Measurements from ENCODE around the gene SRD5A1. TPM values are rescaled to one million over a fixed set of nuclear protein-coding genes. Genes with fewer than 3 reads are reported as not detected.

Gene SRD5A1
- total RNA-seq, 1 donor from 2014 or later = 6.0 TPM

DNA sequence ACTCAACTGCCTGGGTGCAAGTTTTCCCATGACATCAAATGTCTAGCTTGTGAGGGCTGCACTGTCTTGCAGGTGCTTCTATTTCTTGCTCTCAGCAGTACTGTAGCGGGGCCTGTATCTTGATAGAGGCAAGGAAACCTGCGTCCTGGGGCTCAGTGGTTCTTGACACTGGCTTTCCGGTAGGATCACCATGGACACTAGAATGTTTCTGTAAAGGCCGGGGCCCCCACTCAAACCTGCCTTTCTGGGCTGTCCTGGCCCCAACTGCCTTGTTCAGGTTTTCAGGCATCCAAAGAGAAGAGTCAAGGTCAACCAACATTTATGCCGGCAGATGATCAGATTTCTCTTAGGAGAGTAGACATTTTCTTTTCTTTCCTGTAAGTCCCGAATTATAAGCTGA lies 53.3 kb downstream of the SRD5A1 start:
- DNase-seq = no peak

DNA sequence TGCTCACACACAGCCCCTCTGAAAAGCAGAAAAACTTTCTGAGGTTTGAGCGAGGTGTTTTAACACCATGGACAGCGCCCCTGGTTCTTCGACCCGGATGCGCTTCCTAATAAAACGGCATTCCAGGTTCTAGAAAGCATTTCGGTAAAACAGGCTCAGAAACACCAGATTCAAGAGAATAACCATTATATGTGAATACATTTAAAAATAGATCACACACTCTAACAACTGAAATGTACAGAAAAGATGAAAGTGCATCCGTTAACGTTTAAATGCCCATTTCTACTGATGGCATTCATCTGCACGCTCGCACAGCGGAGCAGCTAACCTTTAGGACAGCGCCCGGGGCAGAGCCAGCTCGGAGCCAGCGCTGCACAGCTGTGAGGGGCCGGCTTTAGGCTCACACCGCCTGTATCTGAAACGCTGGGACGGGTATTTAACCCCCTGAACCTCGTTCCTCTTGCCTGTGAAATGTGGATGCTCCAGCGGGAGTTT lies 53.7 kb downstream of the SRD5A1 start:
- DNase-seq = peak; percentile 19

DNA sequence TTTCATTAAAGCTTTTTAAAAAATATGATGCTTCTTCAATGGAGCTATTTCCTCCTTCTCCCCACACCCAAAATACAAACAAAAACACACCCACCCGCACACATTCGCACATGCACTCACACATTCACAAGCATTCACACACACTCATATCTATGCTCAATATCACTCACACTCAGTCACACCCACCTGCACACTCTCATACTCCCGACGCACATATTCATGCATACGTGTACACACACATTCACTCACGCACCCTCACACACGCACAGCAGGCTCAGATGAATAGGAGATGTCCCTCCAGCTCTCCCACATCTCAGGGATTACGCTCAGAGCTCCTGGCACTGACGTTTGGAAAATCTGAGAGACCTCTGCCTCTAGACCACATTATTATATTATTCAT lies 54.3 kb downstream of the SRD5A1 start:
- no peak for DNase-seq

DNA sequence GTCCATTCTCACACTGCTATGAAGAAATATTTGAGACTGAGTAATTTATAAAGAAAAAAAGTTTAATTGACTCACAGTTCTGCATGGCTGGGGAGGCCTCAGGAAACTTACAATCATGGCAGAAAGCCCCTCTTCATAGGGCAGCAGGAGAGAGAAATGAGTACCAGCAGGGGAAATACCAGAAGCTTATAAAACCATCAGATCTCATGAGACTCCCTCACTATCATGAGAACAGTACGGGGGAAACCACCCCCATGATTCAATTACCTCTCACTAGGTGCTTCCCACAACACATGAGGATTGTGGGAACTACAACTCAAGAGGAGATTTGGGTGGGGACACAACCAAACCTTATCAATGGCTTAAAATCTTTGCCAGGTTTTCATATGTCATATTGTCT lies 59.7 kb downstream of the SRD5A1 start:
- DNase-seq = no peak

DNA sequence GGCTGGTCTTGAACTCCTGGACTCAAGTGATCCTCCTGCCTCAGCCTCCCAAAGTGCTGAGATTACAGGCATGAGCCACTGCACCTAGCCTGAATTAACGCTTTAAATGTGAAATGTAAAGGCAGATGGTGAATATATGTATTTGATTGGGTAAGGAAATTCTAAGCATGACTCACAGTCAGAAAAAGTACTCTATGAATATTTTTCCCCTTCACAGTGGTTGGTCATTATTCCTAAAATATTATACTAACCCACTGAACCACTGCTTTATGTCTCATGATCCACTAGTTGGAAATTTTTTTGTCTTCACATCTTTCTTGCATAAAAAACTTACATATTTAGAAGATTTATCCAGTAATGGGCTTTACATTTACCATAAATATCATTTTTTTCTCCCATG lies 65.5 kb downstream of the SRD5A1 start:
- no peak for DNase-seq

DNA sequence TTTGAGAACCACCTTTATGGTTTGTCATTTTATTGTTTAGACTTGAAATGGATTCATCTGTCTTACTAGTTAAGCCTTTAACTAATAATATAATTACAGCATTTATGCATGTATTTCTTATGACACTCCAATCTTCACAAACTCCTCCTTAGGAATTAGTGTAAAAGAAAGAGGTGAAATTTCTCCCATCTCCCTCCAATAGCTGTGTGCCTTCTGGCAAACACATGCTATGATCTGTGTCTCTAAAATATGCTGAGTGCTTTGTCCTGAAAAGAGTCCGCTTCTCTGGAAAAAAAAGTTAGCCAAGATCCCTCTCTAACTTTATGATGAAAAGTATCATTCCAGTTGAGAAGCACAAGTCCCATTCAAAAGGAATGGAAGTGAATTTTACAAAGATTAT lies 66.1 kb downstream of the SRD5A1 start:
- no peak for DNase-seq

DNA sequence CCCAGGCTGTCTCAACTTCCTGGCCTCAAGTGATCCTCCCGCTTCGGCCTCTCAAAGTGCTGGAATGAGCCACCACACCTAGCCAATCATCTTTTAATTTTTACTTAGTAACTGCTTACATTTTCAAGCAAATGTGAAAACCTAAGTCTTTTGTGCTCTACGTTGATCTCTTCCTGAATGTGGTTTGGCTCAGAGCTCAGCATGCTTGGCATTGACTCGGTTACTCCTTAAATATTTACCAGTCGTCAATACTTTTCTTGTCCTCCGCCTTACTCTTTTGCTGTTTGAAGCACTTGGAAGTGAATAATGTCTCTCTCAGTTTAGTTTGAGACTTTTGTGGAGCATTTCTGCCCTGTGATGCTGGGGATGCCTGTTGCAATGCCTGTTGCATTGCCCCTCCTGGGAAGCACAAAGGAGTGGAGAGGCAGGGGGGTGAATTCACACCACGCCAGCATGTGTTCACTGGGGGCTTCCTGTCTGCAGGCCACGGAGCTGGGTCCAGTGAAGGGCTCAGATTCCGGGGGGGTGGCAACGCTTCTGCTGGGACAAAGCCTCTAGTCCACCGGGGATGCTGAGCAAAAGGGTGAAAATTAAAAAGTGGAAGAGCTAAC lies 66.9 kb downstream of the SRD5A1 start:
- no peak for DNase-seq

DNA sequence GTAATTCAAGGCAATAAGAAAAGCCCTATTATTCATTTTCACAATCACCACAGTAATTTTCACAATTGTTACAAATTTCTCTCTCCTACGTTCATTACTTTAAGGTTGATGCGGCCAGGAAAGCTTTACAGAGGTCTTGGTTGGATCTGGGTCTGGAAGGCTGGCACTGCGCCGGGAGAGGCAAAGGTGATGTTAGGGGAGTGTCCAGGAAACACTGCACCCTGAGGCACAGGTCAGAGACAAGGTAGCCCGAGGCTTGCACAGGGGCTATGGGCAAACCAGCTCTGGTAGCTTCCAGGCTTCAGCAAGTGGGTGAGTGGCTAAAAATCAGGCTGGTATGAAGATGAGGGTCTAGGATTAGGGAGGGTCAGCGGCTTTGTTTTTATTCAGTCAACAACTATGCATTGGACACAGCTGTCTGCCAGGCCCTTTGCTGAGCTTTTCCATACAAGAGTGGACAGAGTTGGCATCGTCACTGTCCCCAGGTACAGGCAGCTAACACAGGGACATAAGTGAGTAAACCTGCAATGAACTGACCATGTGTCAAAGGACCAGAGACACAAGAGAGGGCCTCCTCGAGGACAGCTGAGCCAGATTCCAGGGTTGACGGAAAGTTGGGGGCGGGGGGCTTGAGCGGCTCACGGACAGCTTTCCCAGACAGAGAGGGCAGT lies 67.6 kb downstream of the SRD5A1 start:
- no peak for DNase-seq

DNA sequence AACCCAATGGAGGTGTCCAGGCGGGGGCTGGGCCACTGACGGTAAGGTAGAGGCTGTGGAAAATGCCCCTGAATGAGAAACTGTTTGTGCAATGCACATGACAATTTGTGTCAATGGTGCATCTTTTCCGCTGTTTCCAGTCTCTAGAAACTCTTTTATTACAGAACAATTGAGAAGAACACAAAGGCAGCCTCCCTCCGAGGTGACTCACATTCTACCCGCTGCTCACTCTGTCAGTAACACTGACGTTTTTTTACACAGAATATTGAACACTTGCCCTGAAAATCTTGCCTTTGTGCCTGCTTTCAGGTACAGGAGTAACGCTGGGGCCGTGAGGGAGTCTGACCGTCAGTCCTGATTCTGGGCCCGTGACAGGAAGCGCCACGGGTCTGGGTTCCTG lies 68.3 kb downstream of the SRD5A1 start:
- DNase-seq = no peak

DNA sequence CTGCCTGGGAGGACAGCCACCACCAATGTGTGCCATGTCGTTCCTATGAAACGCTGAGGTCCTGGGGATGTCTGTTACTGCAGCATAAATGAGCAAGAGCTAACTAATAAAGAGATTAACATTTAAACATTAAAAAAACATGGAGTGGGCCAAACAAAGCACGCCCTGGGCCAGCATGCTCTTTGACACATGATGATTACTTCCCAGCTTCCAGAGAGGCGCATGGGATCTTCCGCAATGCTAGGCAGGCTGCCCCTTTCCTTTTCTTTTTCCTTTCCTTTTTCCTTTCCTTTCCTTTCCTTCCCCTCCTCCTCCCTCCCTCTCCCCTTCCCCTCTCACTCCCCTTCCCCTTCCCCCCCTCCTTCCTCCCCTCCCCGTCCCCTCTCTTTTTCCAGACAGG lies 69.4 kb downstream of the SRD5A1 start:
- no peak for DNase-seq

DNA sequence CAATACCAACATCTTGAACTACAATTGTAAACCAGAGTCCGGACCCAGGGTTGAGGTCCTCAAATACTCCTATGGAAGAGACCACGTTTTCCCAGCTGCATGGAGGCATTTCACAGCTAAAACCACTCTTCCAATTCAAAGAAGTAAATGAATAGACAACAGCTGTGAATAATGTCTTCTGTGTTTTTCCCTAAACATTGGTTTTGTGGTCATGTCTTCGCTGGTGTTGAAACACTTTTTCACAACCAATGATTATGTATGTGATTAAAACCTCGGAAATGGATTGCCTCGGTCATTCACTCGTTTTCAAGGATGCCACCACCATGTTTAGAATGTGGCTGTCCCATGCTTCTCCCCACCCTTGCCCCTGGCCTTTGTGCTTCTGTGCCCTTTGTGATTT lies 70.6 kb downstream of the SRD5A1 start:
- DNase-seq = no peak

DNA sequence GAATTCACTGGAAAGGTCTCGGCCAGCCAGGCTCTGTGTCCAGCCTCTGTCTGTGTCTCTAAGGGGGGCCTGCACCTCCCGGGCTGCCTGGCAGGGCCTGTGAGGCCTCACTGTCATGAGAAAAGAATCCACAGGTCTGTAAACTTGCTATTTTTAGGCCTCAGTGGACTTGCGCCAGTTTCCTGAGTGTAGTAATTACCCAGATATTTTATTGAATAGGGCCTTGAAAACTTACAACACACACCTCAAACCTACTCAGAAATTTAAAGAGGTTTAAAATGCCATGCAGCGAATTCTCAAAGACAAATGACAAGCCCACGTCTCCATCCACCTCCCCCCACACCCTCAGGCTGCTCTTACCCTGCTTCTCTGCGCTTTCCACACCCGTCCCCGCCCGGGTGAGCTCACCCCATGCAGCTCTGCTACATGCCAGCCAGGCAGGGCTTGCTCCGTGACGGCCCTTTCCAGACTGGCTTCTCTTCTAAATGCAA lies 71.2 kb downstream of the SRD5A1 start:
- DNase-seq = no peak

DNA sequence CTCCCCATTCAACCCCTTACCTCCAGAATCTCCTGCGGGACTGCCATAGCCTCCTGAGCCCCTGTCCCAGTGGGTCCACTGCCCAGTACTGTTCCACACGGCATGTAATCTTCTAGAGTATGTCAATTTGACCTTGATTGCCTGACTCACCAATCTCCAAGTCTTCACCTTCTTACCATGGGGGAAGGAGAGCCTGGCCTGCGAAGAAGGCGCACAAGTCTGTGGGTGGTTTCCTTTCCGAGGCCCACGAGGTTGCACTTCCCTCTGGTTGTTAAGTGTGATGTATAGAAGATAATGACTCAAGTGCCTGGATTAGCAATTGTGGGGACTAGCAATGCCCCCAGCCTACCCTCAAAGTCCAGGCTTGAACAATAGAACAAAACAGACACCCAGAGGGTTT lies 71.8 kb downstream of the SRD5A1 start:
- DNase-seq = no peak

DNA sequence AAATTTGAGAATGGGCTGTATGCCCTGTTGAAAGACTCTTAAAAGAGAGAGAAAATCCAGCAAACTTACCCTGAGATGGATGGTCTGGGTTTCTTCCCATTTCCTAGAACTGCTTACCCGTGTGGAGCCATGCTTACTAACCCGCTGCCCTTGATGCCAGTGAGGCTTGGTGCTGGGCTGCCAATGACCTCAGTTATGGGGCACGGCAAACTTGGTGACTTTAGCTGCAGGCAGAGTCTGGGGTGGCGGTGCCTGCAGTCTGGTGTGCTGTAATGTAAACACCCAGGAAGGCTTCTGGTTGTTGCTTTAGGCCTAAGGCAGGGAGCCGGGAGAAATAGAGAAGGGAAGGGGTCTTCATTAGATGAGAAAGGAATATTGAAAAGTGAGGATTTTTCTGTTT lies 72.7 kb downstream of the SRD5A1 start:
- DNase-seq = no peak

DNA sequence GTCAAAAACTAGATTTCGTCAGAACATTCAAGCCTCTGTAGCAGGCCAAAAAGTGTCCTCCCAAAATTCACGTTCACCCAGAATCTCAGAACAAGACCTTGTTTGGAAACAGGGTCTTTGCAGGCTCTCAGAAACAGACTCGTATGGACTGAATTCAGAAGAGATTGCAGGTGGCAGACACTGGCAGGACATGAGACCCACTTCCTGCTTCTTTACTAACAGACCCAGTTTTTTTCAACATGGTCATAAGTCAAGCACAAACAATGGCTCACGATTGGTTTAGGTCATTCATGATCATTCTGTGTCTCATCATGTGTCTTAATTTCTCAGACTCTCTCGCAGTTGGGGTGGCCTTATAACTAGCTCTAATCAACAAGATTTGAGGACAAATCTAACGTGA lies 74.6 kb downstream of the SRD5A1 start:
- DNase-seq = no peak

DNA sequence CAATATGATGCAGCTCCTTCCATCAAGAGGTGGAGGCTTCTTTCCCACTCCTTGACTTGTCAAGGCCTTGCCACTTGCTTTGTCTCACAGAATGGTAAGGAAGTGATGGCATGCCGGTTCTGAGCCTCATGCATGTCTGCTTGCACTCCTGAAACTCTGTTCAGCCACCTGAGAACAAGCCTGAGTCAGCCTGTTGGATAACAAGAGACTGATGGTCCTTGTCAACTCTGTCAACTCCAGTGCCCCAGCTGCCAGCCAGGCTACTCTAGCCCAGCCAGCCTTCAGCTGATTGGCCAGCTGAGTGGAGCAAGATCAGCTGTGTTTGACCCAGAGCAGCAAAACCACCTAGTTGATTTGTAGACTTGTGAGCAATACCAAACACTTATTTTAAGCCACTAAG lies 75.6 kb downstream of the SRD5A1 start:
- no peak for DNase-seq

DNA sequence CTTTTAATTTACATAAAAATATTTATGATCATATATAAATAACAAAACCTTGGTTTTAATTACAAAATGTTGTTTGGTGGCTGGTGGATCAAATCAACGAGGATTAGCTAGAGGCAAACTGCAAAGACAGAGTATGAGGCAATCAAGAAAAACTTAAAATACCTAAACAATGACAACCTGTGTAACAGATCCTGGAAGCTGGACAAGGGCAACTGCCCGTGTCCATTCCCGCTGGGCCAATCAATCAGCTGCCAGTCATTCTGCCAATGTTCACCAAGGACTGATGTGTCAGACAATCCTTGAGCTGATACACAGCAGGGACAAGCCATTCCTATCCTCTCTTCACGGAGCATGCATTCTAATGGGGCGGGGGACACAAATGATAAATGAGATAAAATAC lies 76.8 kb downstream of the SRD5A1 start:
- no peak for DNase-seq

DNA sequence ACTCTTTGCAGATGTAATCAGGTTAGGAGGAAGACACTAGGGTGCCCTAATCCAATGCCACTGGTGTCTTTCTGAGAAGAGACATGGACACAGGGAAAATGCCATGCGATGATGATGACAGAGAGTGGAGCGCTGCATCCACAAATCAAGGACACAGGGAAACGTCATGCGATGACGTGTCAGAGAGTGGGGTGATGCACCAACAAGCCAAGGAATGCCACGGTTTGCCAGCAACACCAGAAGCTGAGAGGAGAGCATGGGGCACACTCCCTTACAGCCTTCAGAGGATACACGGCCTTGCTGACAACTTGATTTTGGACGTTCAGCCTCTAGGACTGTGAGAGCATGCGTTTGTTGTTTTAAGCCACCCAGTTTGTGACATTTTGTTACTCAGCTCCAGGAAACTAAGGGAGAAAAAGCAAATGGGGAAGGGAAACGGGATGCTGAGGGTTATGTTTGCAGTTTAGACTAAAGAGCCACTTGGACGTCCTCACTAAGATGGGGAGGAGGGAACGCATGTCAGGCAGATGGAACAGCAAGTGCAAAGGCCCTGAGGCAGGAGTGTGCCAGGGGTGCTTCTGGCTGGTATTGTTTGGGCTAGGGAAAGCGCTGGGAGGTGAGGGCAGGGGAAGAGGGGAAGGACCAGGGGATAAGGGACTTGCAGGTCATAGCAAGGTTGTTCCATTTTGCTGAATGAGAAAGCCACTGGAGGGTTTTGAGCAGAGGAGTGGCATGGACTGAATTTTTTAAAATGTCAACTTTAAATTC lies 77.5 kb downstream of the SRD5A1 start:
- DNase-seq = no peak

DNA sequence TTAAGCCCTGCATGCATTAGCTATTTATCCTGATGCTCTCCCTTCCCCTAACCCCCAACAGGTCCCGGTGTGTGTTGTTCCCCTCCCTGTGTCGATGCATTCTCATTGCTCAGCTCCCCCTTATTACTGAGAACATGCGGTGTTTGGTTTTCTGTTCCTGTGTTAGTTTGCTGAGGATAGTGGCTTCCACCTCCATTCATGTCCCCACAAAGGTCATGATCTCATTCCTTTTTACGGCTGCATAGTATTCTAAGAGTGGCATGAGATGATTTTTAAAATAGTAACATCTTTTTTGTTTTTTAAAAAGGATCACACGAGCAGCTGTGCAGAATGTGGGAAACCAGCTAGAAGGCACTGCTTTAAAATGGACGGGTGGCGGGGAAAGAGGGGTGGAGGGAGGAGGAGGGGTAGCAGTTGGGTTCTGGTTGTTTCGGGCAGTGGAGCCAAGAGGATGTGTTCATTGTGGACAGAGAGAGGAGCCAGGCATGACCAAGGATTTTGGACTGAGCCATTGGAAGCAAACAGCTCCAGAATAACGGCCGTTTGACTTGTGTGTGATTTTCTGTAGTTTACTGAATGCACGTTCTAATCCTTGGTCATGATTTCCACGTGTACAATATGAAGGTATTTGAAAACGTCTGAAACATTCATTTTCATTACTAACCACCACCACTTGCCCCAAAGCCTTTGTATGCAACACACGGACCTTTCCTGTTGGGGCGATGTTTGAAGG lies 78.3 kb downstream of the SRD5A1 start:
- DNase-seq = no peak

DNA sequence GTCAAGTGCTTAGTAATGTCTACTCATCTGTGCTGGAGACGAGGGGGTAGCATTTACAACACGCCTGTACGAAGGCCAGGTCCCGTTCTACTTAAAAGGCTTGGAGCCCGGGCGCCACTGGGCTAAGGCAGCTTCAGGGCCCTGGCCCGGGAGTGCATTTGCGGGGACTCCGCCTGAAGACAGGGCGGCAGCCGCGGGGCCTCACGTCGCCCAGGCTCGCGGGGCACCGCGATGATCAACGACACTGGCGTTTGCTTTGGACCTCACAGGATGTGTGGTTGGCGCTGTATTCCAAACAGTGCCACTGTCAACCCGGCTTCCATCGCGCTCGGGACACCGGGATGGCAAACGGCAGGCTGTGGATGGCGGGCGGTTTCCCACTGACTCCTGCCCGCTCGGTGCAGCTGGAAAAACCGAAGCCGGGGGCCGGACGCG lies 78.9 kb downstream of the SRD5A1 start:
- peak; percentile 45 for DNase-seq

DNA sequence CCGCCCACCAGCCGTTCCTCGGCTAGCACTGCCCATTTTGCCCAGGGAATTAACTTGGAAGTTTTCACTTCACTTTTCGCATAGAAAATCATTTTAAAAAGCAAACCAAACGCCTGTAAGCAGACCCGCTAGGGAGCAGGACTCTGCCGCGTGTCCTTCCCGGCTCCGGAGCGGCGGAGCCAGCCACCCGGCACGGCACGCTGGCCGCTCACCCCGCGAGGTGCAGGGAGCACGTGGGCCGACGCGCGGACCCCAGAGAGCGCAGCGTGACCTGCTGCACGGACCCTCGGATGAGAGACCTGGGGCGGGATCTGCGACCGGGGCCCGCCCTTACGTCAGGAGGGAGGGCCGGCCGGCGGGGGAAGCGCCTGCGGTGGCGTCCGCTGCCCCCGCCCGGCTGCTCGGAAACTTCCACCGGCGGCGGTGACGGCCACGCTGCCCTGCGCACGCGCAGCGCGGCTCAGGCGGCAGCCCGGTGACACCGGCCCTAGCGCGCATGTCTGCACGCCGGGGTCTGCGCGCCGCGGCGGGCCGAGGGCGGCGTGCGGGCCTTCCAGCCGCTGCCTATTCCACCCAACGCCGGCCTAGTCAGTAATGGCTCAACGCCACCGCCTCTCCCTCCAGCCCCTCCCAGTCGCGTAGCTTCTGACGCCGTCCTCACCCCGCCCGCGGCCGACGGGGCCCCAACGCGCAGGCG lies 79.5 kb downstream of the SRD5A1 start:
- peak; percentile 95 for DNase-seq

Data from skin of body (tissue), 2 donors.